HAP-1 (cell line): ENCODE measurements around the gene HSF2BP.

Source experiments
- DNase-seq, 2 experiments: peaks; one replicate each; pipeline ENCODE4 v3.0.0-alpha.2; 2016 to 2020; ENCODE audit warnings: low spot score in 2 of 2
- H3K27me3 ChIP-seq: fragments of 250-450 bp; sonication (Bioruptor Pico); 2 replicates; pipeline ENCODE4 v1.5.1; 2020; ENCODE audit warnings: low read depth, mild to moderate bottlenecking, moderate library complexity
- H3K36me3 ChIP-seq: fragments of 250-450 bp; sonication (Bioruptor Pico); replicated peaks from 2 replicates; pipeline ENCODE4 v1.5.1; 2020; ENCODE audit warnings: mild to moderate bottlenecking
- H3K4me1 ChIP-seq: fragments of 250-450 bp; sonication (Bioruptor Pico); 2 replicates; pipeline ENCODE4 v1.5.1; 2020; ENCODE audit warnings: mild to moderate bottlenecking
- H3K4me3 ChIP-seq: fragments of 250-450 bp; sonication (Bioruptor Pico); 2 replicates; pipeline ENCODE4 v1.5.1; 2020; ENCODE audit warnings: mild to moderate bottlenecking, moderate library complexity
- H3K9me3 ChIP-seq: fragments of 250-450 bp; sonication (Bioruptor Pico); 2 replicates; pipeline ENCODE4 v1.5.1; 2020; ENCODE audit warnings: mild to moderate bottlenecking, moderate library complexity
- in situ Hi-C: fragments of 300-500 bp; cut with MboI; formaldehyde crosslinking; loops from 3 replicates; pipeline ENCODE4 v1.14.3; 2020; ENCODE audit warnings: low sequenced_read_pairs, inconsistent platforms, mixed read lengths

The HSF2BP gene

GRCh38 chr21:43611598-43612369 lies 47.5 kb downstream of the HSF2BP start:
- peak; percentile 63 to 83 for DNase-seq
- H3K4me3 ChIP-seq = no peak overlapping the region
- in situ Hi-C loops = no loop called here

GRCh38 chr21:43609501-43610340 lies 49.6 kb downstream of the HSF2BP start:
- Histone ChIP-seq H3K9me3 (no peaks in the 10 kb centered on the region), H3K4me3 (no peak overlapping the region), H3K27me3 (no peaks in the 10 kb centered on the region), H3K4me1 (peaks cover 5% of the 10 kb centered on the region), H3K36me3 (no peaks in the 10 kb centered on the region)
- in situ Hi-C loops = no loop called here
- DNase-seq = peak in 1 of 2 experiments; percentile 51

More at GRCh38 chr21:43611598-43612369, 47.5 kb downstream of the HSF2BP start:
- no peaks in the 10 kb centered on the region for H3K27me3 ChIP-seq
- no peaks in the 10 kb centered on the region for H3K9me3 ChIP-seq
- H3K4me1 ChIP-seq = peaks cover 5% of the 10 kb centered on the region
- H3K36me3 ChIP-seq = no peaks in the 10 kb centered on the region

GRCh38 chr21:43608664-43609063 lies 50.6 kb downstream of the HSF2BP start:
- Histone ChIP-seq H3K4me3 (no peak overlapping the region), H3K27me3 (no peaks in the 10 kb centered on the region), H3K4me1 (peaks cover 5% of the 10 kb centered on the region), H3K36me3 (no peaks in the 10 kb centered on the region), H3K9me3 (no peaks in the 10 kb centered on the region)
- DNase-seq = no peak
- in situ Hi-C loops = no loop called here

- DNase-seq = no peak
- H3K4me3 ChIP-seq = no peak overlapping the region
- H3K27me3 ChIP-seq = no peaks in the 10 kb centered on the region
- in situ Hi-C loops = no loop called here
- no peaks in the 10 kb centered on the region for H3K36me3 ChIP-seq
- H3K4me1 ChIP-seq = peaks cover 5% of the 10 kb centered on the region
- no peaks in the 10 kb centered on the region for H3K9me3 ChIP-seq
Observed at GRCh38 chr21:43608225-43608624, 51.1 kb downstream of the HSF2BP start.

- Histone ChIP-seq H3K9me3 (no peaks in the 10 kb centered on the region), H3K4me1 (no peaks in the 10 kb centered on the region), H3K27me3 (no peaks in the 10 kb centered on the region), H3K36me3 (no peaks in the 10 kb centered on the region), H3K4me3 (no peak overlapping the region)
- in situ Hi-C loops = no loop called here
- no peak for DNase-seq
Observed at GRCh38 chr21:43605320-43606215, 53.7 kb downstream of the HSF2BP start.

- in situ Hi-C loops = no loop called here
- no peaks in the 10 kb centered on the region for H3K27me3 ChIP-seq
- H3K4me1 ChIP-seq = no peaks in the 10 kb centered on the region
Observed at GRCh38 chr21:43604505-43605204, 54.6 kb downstream of the HSF2BP start.

GRCh38 chr21:43603641-43604504 lies 55.4 kb downstream of the HSF2BP start:
- no peaks in the 10 kb centered on the region for H3K27me3 ChIP-seq
- DNase-seq = no peak
- in situ Hi-C loops = no loop called here
- H3K9me3 ChIP-seq = no peaks in the 10 kb centered on the region
- no peaks in the 10 kb centered on the region for H3K4me1 ChIP-seq
- no peak overlapping the region for H3K4me3 ChIP-seq
- no peaks in the 10 kb centered on the region for H3K36me3 ChIP-seq

More at GRCh38 chr21:43604505-43605204, 54.6 kb downstream of the HSF2BP start:
- Histone ChIP-seq H3K36me3 (no peaks in the 10 kb centered on the region), H3K9me3 (no peaks in the 10 kb centered on the region), H3K4me3 (no peak overlapping the region)
- no peak for DNase-seq

GRCh38 chr21:43603233-43603626 lies 56.1 kb downstream of the HSF2BP start:
- H3K36me3 ChIP-seq = no peaks in the 10 kb centered on the region
- H3K4me3 ChIP-seq = no peak overlapping the region
- no peaks in the 10 kb centered on the region for H3K27me3 ChIP-seq
- H3K9me3 ChIP-seq = no peaks in the 10 kb centered on the region
- no peak for DNase-seq
- no peaks in the 10 kb centered on the region for H3K4me1 ChIP-seq
- in situ Hi-C loops = no loop called here

GRCh38 chr21:43602266-43603232 lies 56.7 kb downstream of the HSF2BP start:
- no peak for DNase-seq
- 0 out of 2 replicates have a peak, but pooled peaks cover 4% of the 10 kb centered on the region for H3K4me1 ChIP-seq
- in situ Hi-C loops = no loop called here
- H3K36me3 ChIP-seq = no peaks in the 10 kb centered on the region
- no peaks in the 10 kb centered on the region for H3K27me3 ChIP-seq
- H3K4me3 ChIP-seq = no peak overlapping the region
- no peaks in the 10 kb centered on the region for H3K9me3 ChIP-seq

GRCh38 chr21:43600642-43601402 lies 58.5 kb downstream of the HSF2BP start:
- no peaks in the 10 kb centered on the region for H3K36me3 ChIP-seq
- H3K27me3 ChIP-seq = no peaks in the 10 kb centered on the region
- 0 out of 2 replicates have a peak, but pooled peaks cover 4% of the 10 kb centered on the region for H3K4me1 ChIP-seq
- in situ Hi-C loops = no loop called here
- no peak for DNase-seq
- H3K9me3 ChIP-seq = no peaks in the 10 kb centered on the region
- H3K4me3 ChIP-seq = no peak overlapping the region

- Histone ChIP-seq H3K4me1 (0 out of 2 replicates have a peak, but pooled peaks cover 4% of the 10 kb centered on the region), H3K4me3 (no peak overlapping the region), H3K27me3 (no peaks in the 10 kb centered on the region), H3K36me3 (no peaks in the 10 kb centered on the region), H3K9me3 (no peaks in the 10 kb centered on the region)
- in situ Hi-C loops = no loop called here
- no peak for DNase-seq
Observed at GRCh38 chr21:43599728-43600127, 59.6 kb downstream of the HSF2BP start.
